IgD-negative memory B cell (primary cell): ENCODE measurements around the gene INSYN1. TPM values are rescaled to one million over a fixed set of nuclear protein-coding genes. Genes with fewer than 3 reads are reported as not detected.
"Not testable (repeated sequence)": the region's sequence is repeated elsewhere in the genome, so short reads cannot be mapped to it uniquely, and the experiment has no call there.

Experiments used
- H3K27ac Mint-ChIP-seq, 3 donors: one replicate each; pipeline ENCODE4 v1.8.0; 2020 to 2022; ENCODE audit warnings: mild to moderate bottlenecking in 3 of 3, mixed read lengths in 3 of 3, moderate library complexity in 1 of 3
- H3K27me3 Mint-ChIP-seq: one replicate; pipeline ENCODE4 v1.8.0; 2021; ENCODE audit warnings: mixed read lengths
- H3K36me3 Mint-ChIP-seq: one replicate; pipeline ENCODE4 v1.8.0; 2020; ENCODE audit warnings: mild to moderate bottlenecking, mixed read lengths
- H3K4me1 Mint-ChIP-seq, 3 donors: one replicate each; pipeline ENCODE4 v1.8.0; 2020 to 2022; ENCODE audit warnings: mixed read lengths in 3 of 3, mild to moderate bottlenecking in 1 of 3
- H3K4me3 Mint-ChIP-seq, 4 donors: one replicate each; pipeline ENCODE4 v1.8.0; 2020 to 2022; ENCODE audit warnings: mild to moderate bottlenecking in 4 of 4, mixed read lengths in 4 of 4, moderate library complexity in 3 of 4
- H3K9me3 Mint-ChIP-seq, 3 donors: one replicate each; pipeline ENCODE4 v1.8.0; 2020 to 2021; ENCODE audit warnings: mixed read lengths in 3 of 3, mild to moderate bottlenecking in 1 of 3
- polyA plus RNA-seq: library from polyadenylated mRNA; unstranded; fragments of 300-500 nt; fragmentation: Illumina TruSeq; gene quantifications from one replicate; pipeline ENCODE4 v1.2.3, GENCODE V29; 2021

The INSYN1 gene
- polyA plus RNA-seq, 1 donor from 2014 or later: not detected

GRCh38 chr15:73785256-73786014 lies 32.3 kb upstream of the INSYN1 start:
- not testable (repeated sequence) for H3K27me3 Mint-ChIP-seq, H3K4me1 Mint-ChIP-seq, H3K36me3 Mint-ChIP-seq, H3K9me3 Mint-ChIP-seq, H3K27ac Mint-ChIP-seq
- H3K4me3 Mint-ChIP-seq: peak overlapping the region in 1 of 4 donors; percentile 31

DNA sequence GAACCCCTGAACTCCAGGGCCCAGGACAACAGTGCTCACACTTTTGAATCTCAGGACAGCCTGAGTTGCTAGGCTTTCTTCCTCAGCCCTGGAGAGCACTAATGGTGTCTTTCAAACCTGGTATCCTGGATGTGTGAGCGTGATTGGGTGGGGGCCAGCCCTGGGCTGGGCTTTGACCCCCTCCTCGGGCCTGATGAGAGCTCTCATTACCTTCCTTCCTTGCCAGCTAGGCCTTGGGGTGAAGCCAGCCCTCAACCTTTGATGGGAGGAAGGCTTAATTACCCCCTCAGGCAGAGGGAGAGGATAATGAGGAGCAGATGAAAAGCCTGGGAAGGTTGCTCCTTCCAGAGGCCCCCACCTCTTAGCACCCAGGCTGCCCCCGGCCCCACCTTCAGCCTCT lies 31.1 kb upstream of the INSYN1 start:
- no peak overlapping the region for H3K4me3 Mint-ChIP-seq

DNA sequence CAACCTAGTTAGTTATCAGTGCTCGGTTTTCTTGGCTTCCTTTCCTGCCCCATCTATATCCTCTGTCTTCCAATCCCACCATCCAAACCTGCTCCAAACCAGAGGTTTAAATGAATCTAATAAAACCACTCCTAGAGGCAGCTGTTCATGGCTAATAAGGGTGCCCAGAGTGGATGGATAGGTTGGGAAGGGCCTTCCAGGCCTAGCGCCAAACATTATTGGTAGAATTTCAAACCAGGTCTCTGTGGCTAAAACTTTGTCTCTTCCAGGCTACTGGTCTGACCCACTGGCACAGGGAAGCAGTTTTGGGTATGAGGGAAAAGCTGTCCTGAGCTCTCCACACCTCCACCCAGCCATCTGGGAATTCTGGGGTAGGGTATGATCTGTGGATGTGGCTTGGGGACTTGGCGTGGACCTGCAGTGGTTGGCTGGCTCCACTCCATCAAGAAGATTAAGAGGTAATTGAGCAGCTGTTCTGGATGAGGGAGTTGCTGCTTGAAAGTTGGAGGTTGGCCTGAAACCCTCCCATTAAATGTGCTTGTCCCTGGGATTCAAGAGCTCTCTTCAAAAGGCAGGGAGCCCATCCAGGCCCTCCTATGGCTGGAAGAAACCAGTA lies 29.3 kb upstream of the INSYN1 start:
- Mint-ChIP-seq H3K4me1 (no peaks in the 10 kb centered on the region), H3K36me3 (no peaks in the 10 kb centered on the region), H3K27me3 (no peaks in the 10 kb centered on the region), H3K4me3 (no peak overlapping the region), H3K9me3 (no peaks in the 10 kb centered on the region), H3K27ac (no peak overlapping the region)

More for the DNA sequence above, 31.1 kb upstream of the INSYN1 start:
- H3K9me3 Mint-ChIP-seq: no peaks in the 10 kb centered on the region
- no peak overlapping the region for H3K27ac Mint-ChIP-seq
- peaks cover 1% of the 10 kb centered on the region for H3K27me3 Mint-ChIP-seq
- no peaks in the 10 kb centered on the region for H3K36me3 Mint-ChIP-seq
- H3K4me1 Mint-ChIP-seq: no peaks in the 10 kb centered on the region

DNA sequence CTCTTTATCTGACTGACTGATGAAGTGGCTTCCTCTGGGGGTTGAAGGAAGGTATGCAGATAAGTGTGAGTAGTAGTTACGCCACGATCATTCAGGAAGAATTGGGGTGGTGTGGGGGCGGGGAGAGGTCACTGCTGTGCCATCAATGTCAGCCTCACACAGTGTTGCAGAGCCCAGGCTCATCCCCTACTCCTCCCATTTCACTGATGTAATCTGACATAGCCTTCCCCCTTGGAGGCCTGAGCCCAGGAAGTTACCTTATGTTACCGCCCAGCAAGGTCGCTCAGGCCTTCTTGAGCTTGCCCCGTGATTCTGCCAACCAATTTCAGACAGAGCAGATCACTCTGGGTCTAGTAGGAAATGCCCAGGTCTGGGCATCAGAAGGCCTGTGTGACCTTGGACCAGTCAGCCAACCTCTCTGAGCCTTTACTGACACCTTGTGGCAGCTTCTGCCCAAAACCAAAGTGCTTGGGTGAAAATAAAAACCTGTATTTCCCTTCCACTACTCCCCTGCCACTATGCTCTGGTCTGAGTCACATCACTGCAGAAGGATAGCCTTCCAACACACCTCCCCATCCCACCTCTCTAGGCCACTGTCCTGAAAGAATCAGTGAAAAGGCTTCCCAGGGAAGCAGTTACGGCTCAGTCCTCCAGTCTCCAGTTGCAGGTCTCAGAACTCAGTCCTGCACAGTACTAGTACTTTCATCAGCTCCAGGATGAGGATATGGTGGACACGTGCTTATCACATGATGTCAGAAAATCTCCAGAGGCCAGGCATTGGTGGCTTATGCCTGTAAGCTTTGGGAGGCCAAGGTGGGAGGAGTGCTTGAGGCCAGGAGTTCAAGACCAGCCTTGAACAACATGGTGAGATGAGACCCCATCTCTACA lies 28.1 kb upstream of the INSYN1 start:
- H3K36me3 Mint-ChIP-seq: no peaks in the 10 kb centered on the region
- H3K27me3 Mint-ChIP-seq: no peaks in the 10 kb centered on the region
- H3K27ac Mint-ChIP-seq: no peak overlapping the region
- H3K4me1 Mint-ChIP-seq: no peaks in the 10 kb centered on the region
- no peaks in the 10 kb centered on the region for H3K9me3 Mint-ChIP-seq
- no peak overlapping the region for H3K4me3 Mint-ChIP-seq

GRCh38 chr15:73779974-73780373 lies 26.8 kb upstream of the INSYN1 start:
- Mint-ChIP-seq H3K4me1 (no peaks in the 10 kb centered on the region), H3K9me3 (no peaks in the 10 kb centered on the region), H3K36me3 (no peaks in the 10 kb centered on the region), H3K4me3 (no peak overlapping the region), H3K27me3 (no peaks in the 10 kb centered on the region), H3K27ac (no peak overlapping the region)

- Mint-ChIP-seq H3K27me3 (peaks cover 11% of the 10 kb centered on the region), H3K27ac (no peak overlapping the region), H3K4me3 (no peak overlapping the region), H3K4me1 (no peaks in the 10 kb centered on the region), H3K36me3 (no peaks in the 10 kb centered on the region), H3K9me3 (no peaks in the 10 kb centered on the region)
These were observed 24.6 kb upstream of the INSYN1 start for GRCh38 chr15:73777741-73778140.

DNA sequence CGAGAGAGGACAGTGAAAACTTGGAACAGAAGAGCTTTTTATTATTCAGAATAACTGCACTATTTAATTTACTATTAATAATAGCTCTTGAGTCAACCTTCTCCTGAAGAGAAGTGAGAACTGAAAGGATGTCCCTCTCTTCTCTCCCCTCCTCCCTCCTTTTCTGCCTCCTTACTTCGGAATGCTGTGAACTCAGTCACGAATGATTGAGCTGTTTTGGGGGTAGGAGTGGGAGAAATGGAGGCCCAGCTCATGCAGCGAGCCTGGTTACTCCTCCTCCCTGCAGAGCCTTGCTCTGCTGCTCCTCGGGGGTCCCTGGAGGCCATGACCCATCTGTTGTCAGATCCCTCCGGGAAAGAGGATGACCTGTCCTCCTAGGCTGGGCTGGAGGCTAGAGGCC lies 20.3 kb upstream of the INSYN1 start:
- no peak overlapping the region for H3K4me3 Mint-ChIP-seq
- peaks cover 0 to 2% (median 0%) of the 10 kb centered on the region in 3 donors for H3K4me1 Mint-ChIP-seq
- H3K36me3 Mint-ChIP-seq: no peaks in the 10 kb centered on the region
- H3K9me3 Mint-ChIP-seq: no peaks in the 10 kb centered on the region
- H3K27ac Mint-ChIP-seq: no peak overlapping the region
- H3K27me3 Mint-ChIP-seq: peaks cover 21% of the 10 kb centered on the region

GRCh38 chr15:73771385-73772045 lies 18.4 kb upstream of the INSYN1 start:
- Mint-ChIP-seq H3K9me3 (no peaks in the 10 kb centered on the region), H3K4me1 (peaks cover 0 to 2% (median 0%) of the 10 kb centered on the region in 3 donors), H3K27me3 (peaks cover 21% of the 10 kb centered on the region), H3K27ac (no peak overlapping the region), H3K36me3 (no peaks in the 10 kb centered on the region), H3K4me3 (no peak overlapping the region)

DNA sequence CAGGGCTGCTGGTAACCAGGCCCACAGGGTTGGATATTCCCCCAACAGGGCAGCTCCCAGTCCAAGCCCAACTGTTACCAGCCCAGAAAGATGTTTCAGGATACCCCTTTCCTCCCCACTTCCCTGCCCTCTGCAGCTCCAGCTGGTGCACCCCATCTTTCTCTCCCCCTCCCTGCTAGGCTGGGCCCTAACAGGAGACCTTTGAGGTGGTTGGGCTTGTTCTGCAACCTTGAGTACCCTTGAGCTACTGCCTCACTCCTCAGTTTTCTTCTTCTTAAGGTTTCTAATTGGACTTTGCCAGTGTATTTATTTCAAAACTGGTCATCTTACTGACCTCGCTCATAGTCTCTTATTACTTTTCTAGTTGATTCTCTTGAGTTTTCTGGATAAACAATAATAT lies 16.9 kb upstream of the INSYN1 start:
- H3K36me3 Mint-ChIP-seq: no peaks in the 10 kb centered on the region
- H3K9me3 Mint-ChIP-seq: no peaks in the 10 kb centered on the region
- no peak overlapping the region for H3K4me3 Mint-ChIP-seq
- H3K27ac Mint-ChIP-seq: no peak overlapping the region
- H3K27me3 Mint-ChIP-seq: peaks cover 21% of the 10 kb centered on the region
- H3K4me1 Mint-ChIP-seq: peaks cover 0 to 2% (median 0%) of the 10 kb centered on the region in 3 donors

GRCh38 chr15:73767806-73768501 lies 14.8 kb upstream of the INSYN1 start:
- no peak overlapping the region for H3K27ac Mint-ChIP-seq
- no peak overlapping the region for H3K4me3 Mint-ChIP-seq
- peaks cover 0 to 2% (median 0%) of the 10 kb centered on the region in 3 donors for H3K9me3 Mint-ChIP-seq
- H3K27me3 Mint-ChIP-seq: peaks cover 14% of the 10 kb centered on the region
- H3K4me1 Mint-ChIP-seq: peaks cover 0 to 2% (median 0%) of the 10 kb centered on the region in 3 donors
- H3K36me3 Mint-ChIP-seq: no peaks in the 10 kb centered on the region

DNA sequence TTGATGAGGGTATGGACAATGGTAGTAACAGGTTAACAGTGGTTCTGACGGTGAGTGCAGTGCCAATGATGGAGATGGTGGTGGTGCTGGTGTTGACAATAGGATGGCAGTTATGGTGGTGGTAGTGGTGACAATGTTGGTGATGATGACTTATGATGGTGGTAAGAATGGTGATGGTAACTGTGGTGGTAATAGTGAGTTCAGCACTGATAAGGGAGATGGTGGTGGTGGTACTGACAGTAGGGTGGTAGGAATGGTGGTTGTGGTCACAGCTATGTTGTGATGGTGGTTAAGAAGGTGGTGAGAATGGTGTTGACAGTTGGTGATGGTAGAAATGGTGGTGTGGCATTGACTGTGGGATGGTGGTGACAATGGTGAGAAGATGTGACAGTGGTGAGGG lies 13.4 kb upstream of the INSYN1 start:
- H3K4me1 Mint-ChIP-seq: peaks cover 0 to 2% (median 0%) of the 10 kb centered on the region in 3 donors
- H3K9me3 Mint-ChIP-seq: peaks cover 0 to 2% (median 0%) of the 10 kb centered on the region in 3 donors
- no peak overlapping the region for H3K4me3 Mint-ChIP-seq
- no peaks in the 10 kb centered on the region for H3K36me3 Mint-ChIP-seq
- H3K27me3 Mint-ChIP-seq: peaks cover 9% of the 10 kb centered on the region
- H3K27ac Mint-ChIP-seq: no peak overlapping the region

GRCh38 chr15:73765778-73766177 lies 12.6 kb upstream of the INSYN1 start:
- peaks cover 0 to 2% (median 0%) of the 10 kb centered on the region in 3 donors for H3K9me3 Mint-ChIP-seq
- H3K36me3 Mint-ChIP-seq: no peaks in the 10 kb centered on the region
- H3K4me1 Mint-ChIP-seq: peaks cover 0 to 2% (median 0%) of the 10 kb centered on the region in 3 donors
- no peak overlapping the region for H3K4me3 Mint-ChIP-seq
- H3K27me3 Mint-ChIP-seq: peaks cover 5% of the 10 kb centered on the region
- no peak overlapping the region for H3K27ac Mint-ChIP-seq

DNA sequence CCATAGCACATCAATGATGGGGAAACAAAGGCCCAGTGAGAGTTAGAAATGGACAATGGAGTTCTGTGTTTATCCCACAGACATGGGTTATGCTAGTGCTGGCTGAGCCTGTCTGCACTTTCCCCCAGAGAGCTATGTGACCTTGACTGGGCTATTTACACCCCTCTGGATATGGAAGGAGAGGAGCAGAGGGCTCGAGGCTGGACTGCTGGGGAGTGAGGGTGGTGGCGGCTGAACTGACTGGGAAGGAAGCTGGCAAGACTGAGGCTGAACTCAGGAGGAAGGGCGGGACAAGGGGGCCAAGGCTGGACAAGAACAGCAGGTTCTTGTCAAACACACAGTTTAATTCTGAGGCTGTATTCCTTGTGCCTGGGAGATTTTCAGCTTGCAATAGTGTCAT lies 10.8 kb upstream of the INSYN1 start:
- Mint-ChIP-seq H3K4me3 (no peak overlapping the region), H3K27ac (no peak overlapping the region), H3K27me3 (peaks cover 3% of the 10 kb centered on the region), H3K36me3 (no peaks in the 10 kb centered on the region), H3K4me1 (no peaks in the 10 kb centered on the region), H3K9me3 (peaks cover 0 to 2% (median 0%) of the 10 kb centered on the region in 3 donors)
